RWPE2 (cell line): Measurements from ENCODE around the gene SYAP1.

Experiments used
- ATAC-seq: fragments of 200-7000 bp; cut with Tn5 transposase; 3 replicates; pipeline ENCODE4 v1.9.1; 2021; ENCODE audit warnings: low read depth
- DNase-seq: peaks from one replicate; pipeline ENCODE4 v3.0.0-alpha.2; 2020; ENCODE audit warnings: low spot score
- H3K27ac ChIP-seq: fragments of 450-650 bp; 2 replicates; pipeline ENCODE4 v1.5.1; 2017; ENCODE audit warnings: mild to moderate bottlenecking; ENCODE audit not compliant: poor library complexity, severe bottlenecking
- H3K27me3 ChIP-seq: fragments of 250-450 bp; sonication (Bioruptor Pico); 2 replicates; pipeline ENCODE4 v1.5.1; 2021; ENCODE audit warnings: mild to moderate bottlenecking, moderate library complexity; ENCODE audit not compliant: insufficient read depth, poor library complexity, severe bottlenecking
- H3K36me3 ChIP-seq: fragments of 250-450 bp; sonication (Bioruptor Pico); 2 replicates; pipeline ENCODE4 v1.5.1; 2020; ENCODE audit warnings: low read depth, mild to moderate bottlenecking, moderate library complexity
- H3K4me1 ChIP-seq: fragments of 250-450 bp; sonication (Bioruptor Pico); 2 replicates; pipeline ENCODE4 v1.5.1; 2021; ENCODE audit warnings: mild to moderate bottlenecking, moderate library complexity; ENCODE audit not compliant: insufficient read depth, poor library complexity, severe bottlenecking
- H3K4me3 ChIP-seq: fragments of 250-450 bp; sonication (Bioruptor Pico); 2 replicates; pipeline ENCODE4 v1.5.1; 2021; ENCODE audit warnings: mild to moderate bottlenecking, moderate library complexity; ENCODE audit not compliant: severe bottlenecking
- H3K9me3 ChIP-seq: fragments of 250-450 bp; sonication (Bioruptor Pico); 2 replicates; pipeline ENCODE4 v1.5.1; 2021; ENCODE audit warnings: mild to moderate bottlenecking, moderate library complexity; ENCODE audit not compliant: severe bottlenecking
- CTCF ChIP-seq: fragments of 450-650 bp; IDR thresholded peaks from one replicate; pipeline ENCODE4 v1.5.1; 2017; ENCODE audit warnings: mild to moderate bottlenecking, moderate library complexity; ENCODE audit not compliant: poor library complexity, severe bottlenecking

Gene SYAP1

GRCh38 chrX:16796298-16796697, 76.9 kb downstream of the SYAP1 start:
- DNase-seq (no peak), ATAC-seq (no peak)
- no peak overlapping the region for H3K27ac ChIP-seq
- peaks cover 9% of the 10 kb centered on the region for H3K36me3 ChIP-seq
- H3K4me1 ChIP-seq, result no peaks in the 10 kb centered on the region
- no peaks in the 10 kb centered on the region for H3K9me3 ChIP-seq
- TF ChIP-seq CTCF, result no peak
- H3K4me3 ChIP-seq, result no peak overlapping the region
- H3K27me3 ChIP-seq, result no peaks in the 10 kb centered on the region

GRCh38 chrX:16797358-16797757, 77.9 kb downstream of the SYAP1 start:
- Histone ChIP-seq H3K27ac (no peak overlapping the region), H3K4me1 (no peaks in the 10 kb centered on the region), H3K36me3 (peaks cover under 1% of the 10 kb centered on the region), H3K9me3 (no peaks in the 10 kb centered on the region), H3K27me3 (no peaks in the 10 kb centered on the region), H3K4me3 (no peak overlapping the region)
- ATAC-seq, result no peak
- no peak for TF ChIP-seq CTCF
- DNase-seq, result no peak

DNA sequence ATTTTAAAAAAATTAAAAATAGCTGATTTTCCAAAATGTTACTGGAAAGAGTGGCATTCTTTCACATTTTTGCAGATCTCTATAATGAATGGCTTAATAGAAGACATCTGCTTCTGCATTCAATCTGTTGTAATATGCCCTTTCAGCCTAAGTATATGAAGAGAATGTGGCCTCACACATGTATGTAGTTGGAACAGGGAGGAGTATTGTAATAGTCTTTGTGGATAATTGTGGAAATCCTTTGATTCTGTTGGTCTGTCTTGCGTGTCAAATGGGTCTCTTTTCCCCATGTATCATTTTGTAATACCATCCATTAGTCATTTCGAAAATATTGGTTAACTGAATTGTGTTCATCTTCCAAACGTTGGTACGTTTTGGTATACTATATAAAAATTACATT, 78.4 kb downstream of the SYAP1 start:
- TF ChIP-seq CTCF, result no peak
- no peaks in the 10 kb centered on the region for H3K27me3 ChIP-seq
- H3K9me3 ChIP-seq, result no peaks in the 10 kb centered on the region
- DNase-seq, result no peak
- no peak overlapping the region for H3K27ac ChIP-seq
- no peak for ATAC-seq
- H3K4me1 ChIP-seq, result no peaks in the 10 kb centered on the region
- no peak overlapping the region for H3K4me3 ChIP-seq
- no peaks in the 10 kb centered on the region; the same call in 1 of the 2 replicates for H3K36me3 ChIP-seq

GRCh38 chrX:16804923-16805464, 85.6 kb downstream of the SYAP1 start:
- Histone ChIP-seq H3K9me3 (no peaks in the 10 kb centered on the region), H3K27me3 (no peaks in the 10 kb centered on the region), H3K4me1 (no peaks in the 10 kb centered on the region), H3K36me3 (no peaks in the 10 kb centered on the region), H3K27ac (no peak overlapping the region), H3K4me3 (no peak overlapping the region)
- TF ChIP-seq CTCF, result no peak
- no peak for DNase-seq
- no peak for ATAC-seq

DNA sequence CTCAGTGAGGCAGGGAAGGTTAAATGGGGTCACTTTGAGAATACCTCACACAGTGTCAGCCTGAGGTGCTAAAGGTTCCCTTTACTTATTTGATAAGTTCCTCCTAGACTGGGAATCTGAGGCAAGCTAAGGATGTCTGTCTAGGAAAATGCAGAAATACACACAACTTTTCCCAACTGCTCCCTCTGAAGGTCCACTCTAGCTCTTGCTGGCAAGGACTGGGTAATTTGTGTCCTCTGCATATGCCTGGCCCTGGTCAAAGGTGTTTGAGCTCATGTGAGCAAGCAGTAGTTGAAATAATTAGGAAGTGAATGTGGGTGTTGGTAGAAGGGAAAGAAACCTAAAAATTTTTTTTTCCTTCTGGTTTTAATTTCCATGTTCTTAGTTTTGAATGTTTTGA, 88.1 kb downstream of the SYAP1 start:
- TF ChIP-seq CTCF, result no peak
- H3K9me3 ChIP-seq, result no peaks in the 10 kb centered on the region
- no peak overlapping the region for H3K4me3 ChIP-seq
- H3K27ac ChIP-seq, result peak overlapping the region; percentile 13
- H3K27me3 ChIP-seq, result no peaks in the 10 kb centered on the region
- ATAC-seq (no peak), DNase-seq (no peak)
- H3K4me1 ChIP-seq, result no peaks in the 10 kb centered on the region
- no peaks in the 10 kb centered on the region for H3K36me3 ChIP-seq
